HG03095 (cell line): ENCODE measurements around the gene KRT7.
"Not testable (repeated sequence)": the region's sequence is repeated elsewhere in the genome, so short reads cannot be mapped to it uniquely, and the experiment has no call there.

Experiments used
- ATAC-seq: cut with Tn5 transposase; IDR thresholded peaks from one replicate; pipeline ENCODE4 v1.9.1; 2021; ENCODE audit warnings: moderate library complexity; ENCODE audit not compliant: unreplicated experiment

The KRT7 gene

DNA sequence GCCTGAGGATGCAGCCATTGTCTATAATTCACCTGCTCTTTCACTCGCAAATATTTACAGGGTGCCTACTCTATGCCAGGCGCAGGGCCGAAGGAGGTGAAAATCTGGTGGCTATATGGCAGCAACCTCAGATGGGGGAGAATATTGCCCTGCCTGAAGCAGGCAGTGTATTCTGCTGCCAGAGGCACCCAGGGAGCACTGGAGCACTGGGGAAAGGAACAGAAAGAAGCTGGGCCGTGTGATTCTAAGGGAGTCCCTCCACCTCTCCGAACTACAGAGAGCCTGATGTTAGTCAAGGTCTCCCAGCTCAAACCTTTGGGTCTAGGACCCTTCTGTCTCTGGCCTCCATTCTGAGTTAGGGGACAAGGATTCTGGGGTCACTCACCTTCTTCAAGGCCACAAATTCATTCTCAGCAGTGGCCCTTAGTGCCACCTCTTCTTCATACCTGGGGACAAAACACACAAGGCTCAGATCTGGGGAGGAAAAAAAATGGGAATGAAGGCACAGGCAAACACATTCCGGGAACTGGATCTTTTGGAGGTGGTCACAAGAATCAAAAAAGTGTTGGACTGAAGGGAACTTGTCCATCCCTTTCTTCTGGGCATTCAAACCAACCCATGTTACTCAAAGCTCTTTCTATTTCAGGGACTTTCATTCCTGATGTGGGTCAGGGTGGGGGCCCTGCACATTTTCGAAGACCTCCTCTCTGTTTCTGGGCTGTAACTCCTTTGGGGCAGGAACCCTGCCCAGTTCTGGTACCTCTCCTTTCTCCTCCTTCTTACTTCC is 22.1 kb downstream of the KRT7 start:
- no peak for ATAC-seq

DNA sequence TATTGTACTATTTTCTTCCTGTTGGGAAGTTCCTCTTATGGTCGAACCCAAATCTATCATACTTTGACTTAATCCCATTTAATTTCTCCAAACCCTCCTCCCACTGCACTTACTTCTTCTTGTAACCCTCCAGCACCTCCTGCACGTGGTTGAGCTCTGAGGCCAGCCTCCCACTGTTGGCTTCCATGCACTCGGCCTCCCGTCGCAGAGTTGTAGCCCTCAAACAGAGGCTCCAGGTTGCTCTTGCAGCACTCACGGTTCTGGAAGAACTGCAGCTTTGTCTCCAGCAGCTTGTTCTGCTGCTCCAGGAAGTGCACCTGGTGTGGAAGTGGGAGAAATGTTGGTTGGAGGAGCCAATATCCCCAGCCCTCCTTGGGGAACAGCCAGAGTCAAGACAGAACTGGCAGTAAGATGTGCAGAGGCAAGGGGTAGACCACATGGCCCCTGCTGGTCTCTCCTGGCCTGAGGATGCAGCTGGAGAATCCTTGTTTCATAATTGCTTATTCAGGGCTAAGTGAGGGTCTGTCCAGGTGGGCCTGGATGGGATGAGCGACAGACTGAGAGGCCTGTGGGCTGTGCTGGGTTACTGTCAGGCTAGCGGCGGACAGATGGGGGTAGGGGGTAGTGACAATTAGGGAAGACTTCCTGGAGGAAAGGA is 23.0 kb downstream of the KRT7 start:
- ATAC-seq: no peak

DNA sequence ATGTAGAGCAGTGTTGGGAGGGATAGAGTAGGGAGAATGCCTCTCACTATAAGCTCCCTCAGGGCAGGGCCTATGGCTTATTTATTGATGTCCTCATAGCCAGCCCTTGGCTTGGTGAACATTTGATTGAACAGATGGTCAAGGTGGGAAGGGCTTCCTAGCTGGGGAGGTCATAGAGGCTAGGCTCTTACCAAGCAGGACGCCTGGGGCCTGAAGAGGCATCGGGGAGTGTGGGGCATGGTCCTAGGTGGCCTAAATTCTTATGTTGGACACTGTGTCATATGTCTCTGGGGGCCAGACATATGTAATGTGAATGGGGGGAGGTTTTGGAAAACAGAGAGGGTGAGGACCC is 23.5 kb downstream of the KRT7 start:
- ATAC-seq: no peak

DNA sequence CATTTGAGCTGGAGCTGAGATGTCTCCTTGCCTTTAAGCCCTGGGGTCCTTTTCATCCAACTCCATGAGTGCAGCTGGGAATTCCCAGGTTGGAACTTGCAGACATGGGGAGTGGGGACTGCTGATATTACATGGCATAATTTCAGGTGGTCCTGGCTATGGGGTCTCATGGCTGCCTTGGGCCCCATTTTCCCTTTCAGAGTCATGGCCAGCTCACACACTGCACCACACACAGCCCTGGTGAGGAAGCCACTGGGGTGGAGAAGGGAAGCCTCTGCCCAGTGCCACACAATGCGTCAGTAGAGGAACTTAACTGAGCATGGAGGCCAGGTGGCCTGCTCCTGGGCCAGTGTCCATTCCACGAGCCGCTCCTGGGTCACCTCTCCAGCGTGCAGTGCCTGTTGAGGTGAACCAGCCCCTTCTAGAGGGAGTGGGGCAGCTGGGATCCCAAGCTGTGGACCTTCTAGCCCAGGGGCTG is 24.1 kb downstream of the KRT7 start:
- no peak for ATAC-seq

DNA sequence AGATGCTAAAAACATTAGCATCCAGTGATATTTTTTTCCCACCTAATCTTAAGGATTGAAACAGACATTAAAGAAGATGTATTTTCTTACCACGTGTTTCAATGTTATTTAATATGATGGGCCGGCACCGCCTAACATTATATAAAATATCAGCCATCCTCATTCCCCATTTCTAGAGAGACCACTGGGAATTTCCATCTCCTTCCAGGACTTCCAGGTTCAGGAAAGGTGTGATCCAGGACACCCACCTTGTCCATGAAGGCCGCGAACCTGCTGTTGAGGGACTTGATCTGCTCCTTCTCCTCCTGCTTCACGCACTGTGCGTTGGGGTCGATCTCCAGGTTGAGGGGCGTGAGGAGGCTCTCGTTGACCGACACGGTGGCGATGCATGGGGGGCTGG is 24.9 kb downstream of the KRT7 start:
- ATAC-seq: not testable (repeated sequence)

DNA sequence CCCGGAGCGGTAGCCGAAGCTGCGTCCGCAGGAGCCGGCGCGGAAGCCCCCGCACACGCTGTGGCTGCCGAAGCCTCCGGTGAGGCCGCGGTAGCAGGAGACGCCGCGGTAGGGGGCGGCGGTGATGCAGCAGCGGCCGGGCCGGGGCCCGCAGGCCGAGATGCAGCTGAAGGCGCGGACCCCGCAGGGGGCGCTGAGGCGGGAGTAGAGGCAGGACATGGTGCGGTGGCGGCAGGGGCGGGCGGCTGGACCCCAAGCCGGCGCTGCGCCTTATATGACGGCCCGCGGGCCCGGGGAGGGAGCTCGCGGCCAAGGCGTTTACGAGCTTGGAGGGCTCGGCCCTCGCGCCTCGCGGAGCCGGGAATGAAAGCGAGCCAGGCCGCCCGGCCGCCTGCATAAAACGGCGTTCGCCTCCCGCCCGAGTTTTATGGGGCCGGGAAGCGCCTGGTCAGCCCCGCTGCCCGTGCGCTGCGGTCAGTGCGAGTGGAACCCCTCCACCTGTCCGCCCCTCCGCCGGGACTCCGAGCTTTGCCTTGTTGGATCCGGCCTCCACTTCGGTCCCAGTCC is 25.4 kb downstream of the KRT7 start:
- no peak for ATAC-seq

DNA sequence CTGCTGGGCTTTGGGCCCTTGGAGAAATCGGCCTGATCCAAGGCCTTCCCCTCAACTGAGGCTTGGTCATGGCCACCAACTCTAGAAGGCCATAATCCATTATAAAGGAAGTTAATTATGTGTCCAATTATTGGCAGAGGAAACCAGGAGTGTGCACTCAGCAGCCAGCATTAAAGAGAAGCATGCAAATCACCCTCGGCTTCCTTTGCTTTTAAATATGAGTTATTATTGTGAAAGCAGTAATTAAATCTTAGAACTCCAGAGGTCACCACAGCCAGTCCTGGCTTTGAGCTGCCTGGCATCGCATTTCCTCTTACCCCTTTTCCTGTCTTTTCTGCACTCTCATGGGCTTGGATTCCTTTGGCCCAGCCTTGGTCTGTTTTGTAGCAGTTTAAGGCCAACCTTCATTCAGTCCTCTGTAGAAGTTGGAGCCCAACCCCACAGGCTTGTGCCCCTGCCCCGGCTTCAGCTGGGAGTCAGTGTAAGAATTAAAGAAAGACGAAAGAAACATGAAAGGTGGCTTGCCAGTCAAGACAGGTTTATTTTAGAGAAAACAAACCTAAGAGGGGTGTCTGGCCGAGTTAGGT is 26.7 kb downstream of the KRT7 start:
- ATAC-seq: no peak

DNA sequence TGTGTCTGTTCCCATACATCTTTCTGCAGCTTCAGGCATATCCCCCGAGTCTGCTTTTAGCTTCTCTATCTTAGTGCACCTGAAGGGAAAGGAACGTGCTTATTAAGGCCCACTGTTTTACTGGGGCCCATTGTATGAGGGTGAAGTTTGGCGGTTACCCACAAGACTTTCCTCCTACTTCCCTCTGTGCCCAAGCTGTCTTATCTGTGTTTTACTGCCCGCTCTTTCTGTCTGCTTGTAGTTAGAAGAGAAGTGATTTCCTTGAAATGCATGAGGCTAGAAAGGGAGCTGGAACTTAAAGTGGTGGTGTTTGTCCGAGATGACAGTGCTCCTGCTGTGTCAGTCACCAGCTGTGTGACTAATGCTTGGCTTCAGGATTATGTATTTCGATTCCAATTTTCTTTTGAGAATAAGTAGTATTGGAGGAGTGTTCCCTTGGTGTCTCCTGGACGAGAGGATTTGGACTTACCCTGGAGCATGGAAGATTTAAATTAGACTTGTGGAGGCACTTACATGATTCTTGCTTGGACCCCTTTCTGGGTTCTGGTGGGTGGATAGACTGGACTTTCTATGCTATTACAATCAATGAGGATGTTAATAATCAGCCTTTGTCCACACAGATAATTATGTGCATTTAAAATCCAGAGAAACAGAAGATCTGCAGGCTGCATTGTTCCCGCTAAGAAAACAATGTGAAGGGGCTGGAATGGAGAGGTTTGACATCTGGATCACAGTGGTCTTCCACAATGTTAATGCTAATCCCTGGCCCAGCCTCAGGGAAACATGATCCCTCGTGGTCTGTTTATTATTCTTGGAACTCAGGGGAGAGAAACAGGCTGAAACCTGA is 27.5 kb downstream of the KRT7 start:
- ATAC-seq: no peak

DNA sequence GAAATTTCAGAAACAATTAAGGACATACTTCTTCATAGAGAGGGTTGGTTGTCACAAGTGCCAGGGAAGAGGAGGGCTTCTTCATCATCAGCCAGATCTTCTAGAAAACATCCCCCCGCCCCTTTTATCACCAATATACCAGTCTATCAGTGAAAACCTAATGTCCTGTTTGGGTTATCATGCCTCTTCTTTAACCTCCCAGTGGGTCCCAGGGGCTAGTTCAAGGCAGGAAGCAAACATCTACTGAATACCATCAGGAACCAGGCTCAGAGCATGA is 28.1 kb downstream of the KRT7 start:
- ATAC-seq: no peak

DNA sequence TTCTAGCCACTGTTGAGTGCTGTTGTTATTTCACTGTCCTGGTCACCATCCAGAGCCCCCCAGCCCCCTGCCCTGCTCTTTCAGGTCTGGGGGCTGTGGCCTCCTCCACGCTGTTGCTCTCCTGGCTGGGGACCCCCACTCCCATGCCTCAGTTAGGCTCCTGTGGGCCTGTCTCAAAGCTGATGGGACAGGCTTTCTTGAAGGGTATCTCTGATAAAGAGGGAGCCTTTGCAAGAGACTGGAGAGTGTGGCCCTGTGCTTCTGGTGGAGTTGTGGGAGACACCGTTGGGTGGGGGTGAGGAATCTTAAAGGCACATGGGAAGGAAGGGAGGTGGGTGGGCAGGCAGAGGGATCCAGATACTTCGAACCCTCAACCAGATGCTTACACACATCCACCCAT is 29.2 kb downstream of the KRT7 start:
- ATAC-seq: no peak

DNA sequence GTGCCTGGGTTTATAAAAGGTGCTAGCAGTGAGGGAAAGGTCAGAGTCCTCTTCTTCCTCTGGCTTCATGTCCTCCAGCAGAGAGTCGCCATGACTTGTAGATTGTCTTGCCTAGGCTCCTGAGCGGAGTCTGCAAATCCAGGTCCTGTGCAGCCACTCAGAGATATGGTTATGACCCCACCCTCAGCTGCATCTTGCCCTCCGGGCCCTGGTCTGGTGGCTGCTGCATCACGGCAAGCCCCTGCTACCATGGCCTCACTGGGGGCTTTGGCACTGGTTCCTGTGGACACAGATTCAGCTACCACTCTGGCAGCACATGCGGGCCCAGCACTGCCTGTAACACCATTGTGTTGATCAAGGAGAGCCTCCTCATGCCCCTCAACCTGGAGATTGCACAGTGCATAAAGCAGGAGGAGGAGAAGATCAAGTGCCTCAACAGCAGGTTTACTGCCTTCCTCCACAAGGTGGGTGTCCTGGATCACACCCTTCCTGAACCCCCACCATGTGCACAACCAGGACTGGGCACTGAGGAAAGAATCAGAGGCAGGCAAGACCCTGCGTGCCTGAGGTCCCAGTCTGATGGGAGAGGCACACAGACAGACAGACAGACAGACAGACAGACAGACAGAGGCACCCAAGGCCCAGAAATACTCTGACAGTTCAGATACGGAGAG is 30.9 kb downstream of the KRT7 start:
- ATAC-seq: no peak

DNA sequence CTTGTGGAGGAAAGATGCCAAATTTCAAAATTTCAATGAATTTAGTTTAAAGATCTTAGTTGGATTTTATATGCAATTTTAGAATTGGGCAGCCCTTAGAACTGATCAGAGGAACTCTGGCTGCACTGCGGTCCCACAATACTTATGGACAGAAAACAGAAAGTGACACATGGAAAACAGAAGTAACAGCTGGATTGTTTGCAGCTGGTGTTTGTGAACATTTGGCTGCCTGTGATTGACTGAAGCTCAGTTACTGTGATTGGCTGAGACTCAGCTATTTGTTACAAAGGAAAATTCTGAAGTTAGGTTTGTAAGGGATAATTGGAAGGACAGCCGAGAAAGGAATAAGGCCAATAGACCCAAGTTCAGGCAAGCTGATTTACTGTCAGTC is 31.4 kb downstream of the KRT7 start:
- ATAC-seq: no peak

DNA sequence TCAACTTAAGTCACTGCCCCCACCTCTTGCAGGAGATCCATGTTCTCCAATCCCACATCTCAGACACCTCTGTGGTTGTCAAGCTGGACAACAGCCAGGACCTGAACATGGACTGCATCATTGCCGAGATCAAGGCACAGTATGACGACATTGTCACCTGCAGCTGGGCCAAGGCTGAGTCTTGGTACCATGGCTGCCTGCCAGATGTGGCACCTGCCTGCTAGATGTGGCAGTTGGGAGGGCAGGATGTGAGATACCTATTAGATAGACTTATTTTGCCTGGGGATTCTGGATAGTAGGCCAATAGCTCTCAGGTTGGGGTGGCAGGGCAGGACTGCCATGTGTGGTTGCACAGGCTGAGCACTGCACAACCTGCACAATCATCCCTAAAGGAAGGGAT is 33.5 kb downstream of the KRT7 start:
- ATAC-seq: no peak

DNA sequence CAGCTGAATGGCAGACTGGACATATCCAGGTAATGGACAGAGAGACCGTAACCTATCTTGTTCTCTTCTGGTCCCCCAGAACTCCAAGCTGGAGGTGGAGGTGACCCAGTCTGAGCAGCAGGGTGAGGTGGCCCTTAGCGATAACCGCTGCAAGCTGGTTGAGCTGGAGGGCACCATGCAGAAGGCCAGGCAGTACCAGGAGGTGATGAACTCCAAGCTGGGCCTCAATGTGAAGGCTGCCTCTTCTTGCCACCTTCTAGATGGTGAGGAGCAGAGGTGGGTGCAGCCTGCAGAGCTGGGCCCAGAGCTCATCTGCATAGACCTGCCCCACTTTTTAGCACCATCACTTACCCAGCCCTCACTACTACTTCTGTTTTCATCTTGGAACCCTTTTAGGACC is 34.2 kb downstream of the KRT7 start:
- ATAC-seq: no peak

DNA sequence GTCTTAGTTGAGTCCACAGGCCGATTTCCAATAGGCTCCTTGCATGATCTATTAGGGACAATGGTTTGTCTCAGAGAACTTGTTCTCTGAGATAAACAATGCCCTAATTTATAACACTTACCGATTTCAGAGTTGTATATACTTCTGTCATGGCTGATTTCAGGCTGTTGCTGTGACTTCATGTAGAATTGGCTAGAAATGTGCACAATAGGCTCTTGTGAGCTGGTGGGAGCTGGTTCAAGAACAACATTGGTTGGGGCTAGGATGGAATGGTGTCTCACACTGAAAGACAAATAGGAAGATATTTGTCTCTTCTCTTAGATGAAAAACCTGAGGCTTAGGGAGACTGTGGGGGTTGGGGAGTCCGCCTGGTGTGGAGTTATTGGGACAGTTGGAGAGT is 34.7 kb downstream of the KRT7 start:
- ATAC-seq: no peak

DNA sequence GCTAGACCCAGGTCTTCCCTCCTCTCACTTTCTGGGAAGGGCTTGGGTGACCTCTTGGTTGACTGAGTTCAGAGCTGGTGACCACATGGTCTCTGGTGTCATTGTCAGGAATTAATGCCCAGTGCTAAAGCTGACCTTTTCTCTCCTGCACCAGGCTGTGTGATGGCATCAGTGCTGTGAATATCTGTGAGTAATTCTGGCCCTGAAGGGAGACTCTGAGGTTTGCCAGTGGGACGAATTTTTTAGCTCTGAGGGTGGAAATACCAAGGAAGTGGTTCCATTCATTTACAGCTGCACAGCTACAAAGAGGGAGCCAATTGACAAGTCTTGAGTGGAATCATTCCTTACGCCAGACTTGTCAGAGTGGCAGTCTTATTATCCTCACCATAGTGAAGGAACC is 35.2 kb downstream of the KRT7 start:
- ATAC-seq: no peak

DNA sequence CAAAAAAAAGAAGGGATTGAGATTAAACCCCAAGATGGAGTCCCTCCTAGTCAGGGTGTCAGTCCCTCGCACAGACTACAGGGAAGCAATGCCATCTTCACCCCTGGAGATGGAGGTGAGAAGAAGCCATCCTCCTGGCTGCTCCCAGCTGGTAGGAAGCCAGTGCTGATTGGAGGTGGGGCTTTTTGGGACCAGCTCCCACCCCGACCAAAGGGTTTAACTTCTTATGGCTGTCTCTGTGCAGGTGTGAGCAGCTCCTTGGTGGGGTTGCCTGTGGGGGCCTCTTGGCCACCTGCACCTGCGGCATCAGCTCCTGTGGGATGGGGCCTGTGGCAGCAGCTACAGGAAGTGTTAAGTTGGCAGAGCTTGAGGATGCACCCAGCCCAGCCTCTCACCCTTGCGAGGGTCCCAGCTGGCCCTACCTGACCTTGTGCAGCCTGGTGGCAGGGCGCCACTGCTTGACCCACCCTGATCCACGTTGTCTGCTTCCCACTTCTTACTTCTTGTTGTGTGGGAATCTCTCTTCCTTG is 37.6 kb downstream of the KRT7 start:
- no peak for ATAC-seq

DNA sequence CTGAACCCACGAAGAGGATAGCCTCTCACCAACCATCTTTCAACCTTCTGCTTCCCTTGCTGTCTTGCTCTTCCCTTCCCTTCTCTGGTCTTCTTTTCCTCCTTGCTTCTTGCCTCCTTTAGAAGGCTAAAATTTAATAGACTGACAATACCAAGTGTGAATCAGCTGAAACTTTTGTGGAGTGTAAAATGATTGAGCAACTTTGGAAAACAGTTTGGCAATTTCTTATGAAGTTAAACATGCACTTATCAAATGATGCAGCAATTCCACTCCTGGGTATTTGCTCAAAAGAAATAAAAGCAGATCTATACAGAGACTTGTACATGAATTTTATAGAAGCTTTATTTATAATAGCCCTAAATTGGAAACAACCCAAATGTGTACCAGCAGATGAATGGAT is 38.1 kb downstream of the KRT7 start:
- ATAC-seq: no peak

DNA sequence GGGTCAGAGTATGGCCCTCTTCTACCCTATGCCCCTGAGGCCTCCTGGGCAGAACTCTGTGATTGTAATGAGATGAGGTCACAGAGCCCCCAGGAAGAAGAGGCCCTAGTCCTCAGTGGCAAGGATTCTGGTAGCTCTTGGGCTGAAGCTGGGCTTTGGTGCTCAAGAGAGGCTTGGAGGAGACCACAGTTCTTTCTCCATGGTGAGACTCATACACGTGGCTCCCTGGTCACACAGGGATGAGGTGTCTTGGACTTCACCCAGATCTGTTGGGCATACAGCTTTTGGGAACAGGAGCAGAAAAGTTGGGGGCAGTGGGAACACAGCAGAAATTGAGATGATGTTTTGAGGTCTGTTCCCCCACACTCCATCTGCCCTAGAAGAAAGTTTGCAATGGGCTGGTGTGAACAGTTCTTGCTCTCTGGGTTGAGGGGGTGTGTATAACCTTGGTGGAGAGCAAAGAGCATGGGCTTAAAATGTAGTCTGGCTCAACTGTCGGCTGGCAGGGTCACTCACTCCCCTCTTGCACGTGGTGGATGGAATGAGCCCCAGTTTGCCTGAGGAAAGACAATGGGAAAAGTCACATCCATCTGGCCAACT is 41.6 kb downstream of the KRT7 start, which contains the start of gene KRT86:
Gene KRT86, plus strand, starts transcription at position 125 of the 600 bp plus-strand sequence. CDS start 27,272 bp downstream, outside the sequence.
- ATAC-seq: no peak

DNA sequence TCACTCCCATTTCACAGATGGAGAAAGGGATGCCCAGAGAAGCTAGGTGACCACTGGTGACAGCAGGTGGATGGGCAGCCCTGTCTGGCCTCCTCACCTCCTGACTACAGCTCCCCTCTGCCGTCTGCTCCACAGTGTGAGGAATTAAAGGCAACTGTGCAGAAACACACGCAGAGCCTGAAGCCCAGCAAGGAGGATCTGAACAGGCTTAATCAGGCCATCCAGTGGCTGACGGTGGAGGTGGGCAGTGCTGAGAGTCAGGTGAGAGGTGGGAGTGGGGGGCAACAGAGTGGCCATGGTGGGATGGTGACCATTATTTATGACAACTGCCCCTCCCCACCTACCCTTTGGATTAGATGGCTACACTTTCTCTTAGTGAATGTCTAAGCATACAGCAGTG is 42.6 kb downstream of the KRT7 start:
- no peak for ATAC-seq
